PC-9 (cell line): ENCODE data around the gene CDKN2B. TPM values are rescaled to one million over a fixed set of nuclear protein-coding genes. Genes with fewer than 3 reads are reported as not detected.
A peak's percentile ranks its signal among the peaks of the same experiment; 100 is the strongest.

ENCODE experiments used
- BruUV-seq: library from RNA; stranded (reverse); fragments of 400-500 nt; replicated peaks from 2 replicates; lab custom pipeline; 2021; lab: Mats Ljungman, UMichigan
- CTCF ChIA-PET: fragments of 300-600 bp; sonication (Branson Sonifier 250); formaldehyde crosslinking; loops from one replicate; lab custom pipeline; 2022; ENCODE audit warnings: antibody characterized with exemption; lab: Charles Lee
- POLR2A ChIA-PET: fragments of 300-600 bp; sonication (Branson Sonifier 250); formaldehyde crosslinking; loops from one replicate; lab custom pipeline; 2022; ENCODE audit warnings: antibody characterized with exemption; ENCODE audit not compliant: unreplicated experiment; lab: Charles Lee
- DNase-seq, 2 experiments: peaks; one replicate each; pipeline versions ENCODE4 v3.0.0 to v3.0.0-alpha.2; 2015 to 2022; ENCODE audit warnings: mixed read lengths in 1 of 2
- H2AFZ ChIP-seq: fragments of 200-600 bp; sonication (generic); 2 replicates; pipeline ENCODE4 v1.8.1; 2017; ENCODE audit warnings: antibody characterized with exemption
- H3F3A ChIP-seq: fragments of 200-600 bp; sonication (generic); 2 replicates; pipeline ENCODE4 v1.8.1; 2017; ENCODE audit warnings: antibody characterized with exemption, mild to moderate bottlenecking, low read depth; ENCODE audit not compliant: insufficient read depth
- H3K27ac ChIP-seq: fragments of 200-600 bp; sonication (generic); 2 replicates; pipeline ENCODE4 v1.6.1; 2016; ENCODE audit warnings: mixed run types
- H3K27me3 ChIP-seq: fragments of 200-600 bp; sonication (generic); 2 replicates; pipeline ENCODE4 v1.6.1; 2016; ENCODE audit warnings: low read depth, mixed run types; ENCODE audit not compliant: insufficient read depth
- H3K36me3 ChIP-seq: fragments of 200-600 bp; sonication (generic); 2 replicates; pipeline ENCODE4 v1.6.1; 2016; ENCODE audit warnings: low read depth, mixed run types
- H3K4me1 ChIP-seq: fragments of 200-600 bp; sonication (generic); replicated peaks from 2 replicates; pipeline ENCODE4 v1.6.1; 2016; ENCODE audit warnings: mixed run types; ENCODE audit not compliant: insufficient read depth
- H3K4me2 ChIP-seq: fragments of 200-600 bp; sonication (generic); 2 replicates; pipeline ENCODE4 v1.6.1; 2017; ENCODE audit warnings: mixed run types
- H3K4me3 ChIP-seq: fragments of 200-600 bp; sonication (generic); 2 replicates; pipeline ENCODE4 v1.6.1; 2016; ENCODE audit warnings: mixed run types
- H3K79me2 ChIP-seq: fragments of 200-600 bp; sonication (generic); 2 replicates; pipeline ENCODE4 v1.6.1; 2017; ENCODE audit warnings: low read depth, mixed run types
- H3K9me2 ChIP-seq: fragments of 200-600 bp; sonication (generic); 2 replicates; pipeline ENCODE4 v1.8.1; 2017; ENCODE audit warnings: mild to moderate bottlenecking; ENCODE audit not compliant: insufficient read depth
- H3K9me3 ChIP-seq: fragments of 200-600 bp; sonication (generic); 2 replicates; pipeline ENCODE4 v1.8.1; 2016; ENCODE audit warnings: low read depth; ENCODE audit not compliant: insufficient read depth
- H4K20me1 ChIP-seq: fragments of 200-600 bp; sonication (generic); 2 replicates; pipeline ENCODE4 v1.8.1; 2017; ENCODE audit not compliant: insufficient read depth
- CTCF ChIP-seq: fragments of 200-600 bp; sonication (generic); conservative IDR thresholded peaks from 2 replicates; pipeline ENCODE4 v1.6.1; 2017; ENCODE audit warnings: mixed run types, antibody characterized with exemption, mild to moderate bottlenecking, moderate library complexity
- EZH2 ChIP-seq: fragments of 200-600 bp; sonication (generic); IDR thresholded peaks from 2 replicates; pipeline ENCODE4 v1.8.0; 2017; ENCODE audit warnings: antibody characterized with exemption, low read depth
- intact Hi-C: fragments of 100-400 bp; cut with micrococcal nuclease; formaldehyde crosslinking; loops from one replicate; pipeline ENCODE4 v1.10.0; 2022; ENCODE audit not compliant: unreplicated experiment
- total RNA-seq: library from RNA; stranded (reverse); gene quantifications from 2 replicates; pipeline ENCODE4 v1.2.3, GENCODE V29; 2021

Gene CDKN2B
- total RNA-seq, 1 experiment from 2014 or later, result 33.8 TPM

GRCh38 chr9:21997480-21997879 lies 11.6 kb downstream of the CDKN2B start:
- Histone ChIP-seq H3K27ac (no peak overlapping the region), H3K4me1 (peaks cover 18% of the 10 kb centered on the region; the same call in 1 of the 2 replicates), H2AFZ (no peak overlapping the region), H3K4me2 (peak overlapping the region; percentile 87; the same call in 1 of the 2 replicates), H3K4me3 (no peak overlapping the region), H3K27me3 (no peaks in the 10 kb centered on the region), H3F3A (peaks cover 23% of the 10 kb centered on the region), H3K9me2 (no peaks in the 10 kb centered on the region), H4K20me1 (no peaks in the 10 kb centered on the region), H3K79me2 (peaks cover 83% of the 10 kb centered on the region), H3K9me3 (no peaks in the 10 kb centered on the region), H3K36me3 (peaks cover 10% of the 10 kb centered on the region; the same call in 1 of the 2 replicates)
- TF ChIP-seq EZH2 (no peak), CTCF (no peak)
- intact Hi-C loops, result loop anchor here (5.0 kb wide), 1 partner anchor 40 kb away; no protein-coding TSS in a partner anchor
- ChIA-PET POLR2A (interaction anchor here (0.6 to 0.7 kb wide), 2 partner anchors 44 to 55 kb away, joined by 3 read pairs; no protein-coding TSS in a partner anchor), CTCF (interaction anchor here (0.6 kb wide), 1 partner anchor 11 kb away, joined by 3 read pairs; no protein-coding TSS in a partner anchor)
- no TSS peak for BruUV-seq
- DNase-seq, result no peak

GRCh38 chr9:21996858-21997257 lies 12.2 kb downstream of the CDKN2B start:
- TF ChIP-seq EZH2, result no peak
- no peak for TF ChIP-seq CTCF
- Histone ChIP-seq H3K9me2 (no peaks in the 10 kb centered on the region), H3K79me2 (peaks cover 83% of the 10 kb centered on the region), H3K27me3 (no peaks in the 10 kb centered on the region), H3K4me3 (peak overlapping the region; percentile 98; the same call in 1 of the 2 replicates), H3K36me3 (peaks cover 7% of the 10 kb centered on the region; the same call in 1 of the 2 replicates), H2AFZ (no peak overlapping the region), H4K20me1 (no peaks in the 10 kb centered on the region), H3K9me3 (no peaks in the 10 kb centered on the region), H3K27ac (no peak overlapping the region), H3K4me2 (peak overlapping the region; percentile 87), H3F3A (peaks cover 18% of the 10 kb centered on the region), H3K4me1 (peaks cover 18% of the 10 kb centered on the region; the same call in 1 of the 2 replicates)
- intact Hi-C loops, result loop anchor here (5.0 kb wide), 1 partner anchor 40 kb away; no protein-coding TSS in a partner anchor
- CTCF ChIA-PET, result interaction anchor here (0.7 kb wide), 1 partner anchor 12 kb away, joined by 3 read pairs; no protein-coding TSS in a partner anchor
- no TSS peak for BruUV-seq
- DNase-seq, result no peak
- POLR2A ChIA-PET, result interaction anchor here (0.6 kb wide), 1 partner anchor 55 kb away, joined by 4 read pairs; no protein-coding TSS in a partner anchor

DNA sequence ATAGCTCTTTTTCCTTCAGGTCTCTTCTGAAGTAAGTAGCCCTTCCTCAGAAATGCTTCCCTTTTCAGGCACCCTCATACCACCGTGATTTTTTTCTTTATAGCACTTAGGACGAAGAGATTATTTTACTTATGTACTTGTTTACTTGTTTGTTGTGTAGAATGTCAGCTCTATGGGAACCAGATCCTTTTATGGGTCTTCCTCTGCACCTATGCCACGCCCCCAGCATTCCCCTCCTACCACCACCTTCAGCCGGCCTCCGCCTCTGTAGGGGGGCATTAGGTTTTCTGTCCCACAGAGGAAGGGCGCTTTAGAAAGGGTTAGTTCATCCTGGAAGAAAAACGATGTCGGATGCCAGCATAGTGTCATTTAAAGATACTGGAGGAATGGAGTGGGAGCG lies 12.7 kb downstream of the CDKN2B start:
- no peaks in the 10 kb centered on the region for H3K9me2 ChIP-seq
- no peaks in the 10 kb centered on the region for H3K27me3 ChIP-seq
- peaks cover 7% of the 10 kb centered on the region; the same call in 1 of the 2 replicates for H3K36me3 ChIP-seq
- no peaks in the 10 kb centered on the region for H4K20me1 ChIP-seq
- peak overlapping the region; percentile 83 for H2AFZ ChIP-seq
- no TSS peak for BruUV-seq
- peaks cover 83% of the 10 kb centered on the region for H3K79me2 ChIP-seq
- H3K4me3 ChIP-seq, result peak overlapping the region; percentile 98
- H3K27ac ChIP-seq, result peak overlapping the region; percentile 69
- H3F3A ChIP-seq, result peaks cover 18% of the 10 kb centered on the region
- H3K9me3 ChIP-seq, result no peaks in the 10 kb centered on the region
- ChIA-PET POLR2A (interaction anchor here (0.6 kb wide), 1 partner anchor 54 kb away, joined by 4 read pairs; no protein-coding TSS in a partner anchor), CTCF (interaction anchor here (0.6 to 0.7 kb wide), 2 partner anchors 12 to 307 kb away, joined by 3 read pairs; no protein-coding TSS in a partner anchor)
- TF ChIP-seq CTCF (no peak), EZH2 (no peak)
- peaks cover 18% of the 10 kb centered on the region; the same call in 1 of the 2 replicates for H3K4me1 ChIP-seq
- DNase-seq, result no peak
- intact Hi-C loops, result loop anchor here (5.0 kb wide), 1 partner anchor 41 kb away; no protein-coding TSS in a partner anchor
- H3K4me2 ChIP-seq, result peak overlapping the region; percentile 87
